IPS-NIHi7 (cell line): Measurements from ENCODE around the gene CIZ1.

Experiments used
- DNase-seq: peaks from one replicate; pipeline ENCODE4 v3.0.0; 2012; ENCODE audit warnings: mixed read lengths; ENCODE audit errors: extremely low spot score

CIZ1 gene

GRCh38 chr9:128213746-128214497 is 22.6 kb upstream of the CIZ1 start:
- no peak for DNase-seq

DNA sequence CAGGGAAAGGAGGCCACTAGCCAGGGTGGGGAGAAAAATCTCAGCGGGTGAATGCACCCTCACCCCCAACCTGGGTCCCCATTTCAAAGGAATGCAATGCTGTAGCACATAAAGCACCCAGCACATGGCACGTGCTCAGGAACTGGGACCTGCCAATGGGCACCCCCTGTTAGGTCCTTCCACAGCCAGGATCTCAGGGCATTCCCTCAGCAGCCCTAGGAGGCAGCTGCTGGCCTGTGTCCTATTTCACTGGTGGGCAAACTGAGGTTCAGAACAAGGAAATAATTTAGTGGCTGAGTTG is 20.6 kb upstream of the CIZ1 start:
- DNase-seq = no peak

- DNase-seq = no peak
These were observed 20.0 kb upstream of the CIZ1 start for GRCh38 chr9:128211186-128211980.

DNA sequence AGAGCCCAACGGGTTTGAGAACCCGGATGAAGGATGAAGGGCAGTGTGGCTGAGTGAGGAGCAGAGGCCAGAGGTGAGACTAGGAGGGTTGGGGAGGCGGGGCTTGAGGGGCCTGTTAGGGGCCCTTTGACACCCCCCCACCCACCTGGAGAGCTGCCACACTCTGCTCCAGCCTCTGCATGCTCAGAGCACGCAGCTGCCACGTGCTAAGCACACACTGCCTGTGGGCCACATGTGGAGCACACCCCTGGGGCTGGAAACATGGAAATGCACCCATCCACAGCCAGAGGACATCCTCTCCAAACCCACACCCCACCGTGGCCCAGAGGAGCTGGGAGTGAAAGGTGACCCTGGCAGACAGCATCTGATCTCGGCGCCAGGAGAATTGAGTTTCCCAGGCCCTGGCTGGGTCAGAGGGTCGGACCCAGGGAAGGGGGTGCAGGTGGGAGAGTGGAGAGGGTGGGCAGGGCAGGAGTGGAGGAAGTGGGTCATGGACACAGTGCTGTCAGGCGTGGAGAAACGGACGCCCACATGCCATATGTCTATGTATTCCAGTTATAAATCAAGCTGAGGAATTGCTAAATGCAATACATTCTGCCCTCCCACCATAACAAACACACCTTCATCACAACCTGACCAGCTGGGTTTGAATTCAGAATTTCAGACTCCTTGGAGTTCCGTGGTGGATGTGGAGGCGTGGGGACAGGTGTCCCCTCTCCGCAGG is 17.7 kb upstream of the CIZ1 start:
- DNase-seq = no peak

- DNase-seq = no peak
These were observed 17.0 kb upstream of the CIZ1 start for GRCh38 chr9:128208386-128208785.

DNA sequence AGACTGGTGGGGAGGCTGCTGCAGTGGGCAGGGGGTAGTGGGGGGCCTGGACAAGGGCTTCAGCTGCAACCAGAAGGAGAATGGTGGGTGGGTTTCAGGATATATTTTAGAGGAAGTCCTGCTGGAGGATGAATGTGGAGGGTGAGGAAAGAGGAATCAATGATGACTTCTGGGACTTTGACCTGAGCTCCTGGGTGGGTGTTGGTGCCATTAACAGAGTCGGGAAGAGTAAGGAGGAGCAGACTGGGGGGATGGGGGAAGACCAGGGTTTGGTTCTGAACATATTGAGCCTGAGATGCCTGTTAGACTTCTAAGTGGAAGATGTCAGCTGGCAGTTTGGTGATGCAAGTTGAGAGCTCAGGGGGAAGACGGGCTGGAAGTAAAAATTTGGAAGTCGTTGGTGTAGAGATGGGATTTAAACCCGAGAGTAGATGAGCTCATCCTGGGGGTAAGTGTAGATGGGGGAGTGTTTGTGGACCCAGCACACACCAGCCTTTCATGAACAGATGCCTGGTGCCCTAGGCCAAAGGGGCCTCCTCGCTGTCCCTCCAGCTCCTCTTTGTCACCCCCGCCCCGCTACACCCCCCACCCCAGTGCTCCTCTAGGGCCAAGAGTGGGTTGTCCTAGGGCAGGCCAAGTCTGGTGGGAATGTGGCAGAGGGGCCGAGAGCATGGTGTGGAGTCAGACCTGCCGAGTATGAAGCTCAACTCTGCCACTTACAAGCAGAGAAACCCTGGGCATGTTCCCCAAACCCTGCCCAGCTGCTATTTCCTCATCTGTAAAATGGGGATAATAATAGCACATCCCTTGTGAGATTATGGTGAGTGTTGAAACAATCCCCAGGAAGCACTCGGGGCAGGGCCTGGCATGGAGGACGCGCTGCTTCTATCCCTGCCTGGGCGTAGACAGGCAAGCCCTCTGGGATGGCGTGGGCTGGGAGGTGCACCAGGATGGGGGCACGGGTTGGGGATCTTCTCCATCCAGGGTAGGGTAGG is 15.8 kb upstream of the CIZ1 start:
- DNase-seq = no peak

DNA sequence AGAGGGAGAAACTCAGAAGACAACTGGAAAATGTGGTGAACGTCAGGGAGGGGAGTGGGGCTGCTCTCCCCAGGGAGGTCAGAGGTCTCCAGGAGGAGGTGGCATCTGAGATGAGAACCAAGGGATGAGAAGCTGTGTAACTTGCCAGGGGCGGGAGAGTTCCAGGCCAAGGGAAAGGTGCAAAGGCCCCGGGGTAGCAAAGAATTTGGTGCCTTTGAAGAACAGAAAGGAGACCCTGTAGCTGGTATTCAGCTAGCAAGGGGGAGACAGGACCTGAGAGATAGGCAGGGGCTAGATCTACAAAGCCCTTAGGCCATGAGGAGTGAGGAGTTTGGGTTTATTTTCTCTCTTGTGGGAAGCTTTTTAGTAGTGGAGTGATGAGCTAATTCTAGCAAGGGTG is 15.1 kb upstream of the CIZ1 start:
- no peak for DNase-seq

DNA sequence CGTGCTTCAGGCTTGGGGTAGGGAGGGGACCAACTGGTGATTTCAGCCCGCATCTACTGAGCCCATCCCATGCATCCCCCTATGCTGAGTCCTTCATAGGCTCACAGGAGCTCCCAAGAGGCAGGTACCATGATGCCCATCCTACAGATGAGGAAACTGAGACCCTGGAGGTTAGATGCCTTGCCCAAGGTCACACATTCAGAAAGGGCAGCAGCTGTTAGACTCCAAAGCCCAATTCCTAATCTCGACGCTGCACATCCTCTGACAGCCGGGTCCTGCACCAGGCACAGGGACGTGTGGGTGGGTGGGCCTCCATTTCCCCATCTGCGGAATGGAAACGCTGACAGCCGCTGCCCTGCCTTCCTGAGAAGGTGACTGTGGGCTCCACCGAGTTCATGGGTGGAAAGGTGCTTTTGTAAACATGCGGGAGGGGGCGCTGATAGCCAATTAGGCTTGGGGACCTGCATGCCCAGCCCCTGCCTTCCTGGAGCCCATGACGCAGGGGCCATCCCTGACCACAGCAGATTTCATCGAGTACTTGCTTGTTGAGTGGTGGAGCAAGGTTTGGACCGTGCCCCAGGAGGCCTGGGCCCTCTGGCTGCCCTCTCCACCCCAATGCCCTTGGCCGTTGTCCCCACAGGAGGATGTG is 14.0 kb upstream of the CIZ1 start:
- DNase-seq = no peak

GRCh38 chr9:128204858-128205257 is 13.5 kb upstream of the CIZ1 start:
- no peak for DNase-seq

- peak; percentile 69 for DNase-seq
These were observed 12.6 kb upstream of the CIZ1 start for GRCh38 chr9:128203707-128204551.

GRCh38 chr9:128203024-128203706 is 11.8 kb upstream of the CIZ1 start, which contains the start of gene DNM1:
Gene DNM1, plus strand, starts transcription at chr9:128203379. Its CDS starts 92 bp downstream, at chr9:128203471.
- peak; percentile 96 for DNase-seq

GRCh38 chr9:128202648-128203023 is 11.3 kb upstream of the CIZ1 start:
- no peak for DNase-seq

GRCh38 chr9:128201441-128202369 is 10.3 kb upstream of the CIZ1 start:
- no peak for DNase-seq

- DNase-seq = no peak
These were observed 2.2 kb upstream of the CIZ1 start for GRCh38 chr9:128193469-128194096.

GRCh38 chr9:128192601-128193371 is 1.4 kb upstream of the CIZ1 start:
- DNase-seq = peak; percentile 66

DNA sequence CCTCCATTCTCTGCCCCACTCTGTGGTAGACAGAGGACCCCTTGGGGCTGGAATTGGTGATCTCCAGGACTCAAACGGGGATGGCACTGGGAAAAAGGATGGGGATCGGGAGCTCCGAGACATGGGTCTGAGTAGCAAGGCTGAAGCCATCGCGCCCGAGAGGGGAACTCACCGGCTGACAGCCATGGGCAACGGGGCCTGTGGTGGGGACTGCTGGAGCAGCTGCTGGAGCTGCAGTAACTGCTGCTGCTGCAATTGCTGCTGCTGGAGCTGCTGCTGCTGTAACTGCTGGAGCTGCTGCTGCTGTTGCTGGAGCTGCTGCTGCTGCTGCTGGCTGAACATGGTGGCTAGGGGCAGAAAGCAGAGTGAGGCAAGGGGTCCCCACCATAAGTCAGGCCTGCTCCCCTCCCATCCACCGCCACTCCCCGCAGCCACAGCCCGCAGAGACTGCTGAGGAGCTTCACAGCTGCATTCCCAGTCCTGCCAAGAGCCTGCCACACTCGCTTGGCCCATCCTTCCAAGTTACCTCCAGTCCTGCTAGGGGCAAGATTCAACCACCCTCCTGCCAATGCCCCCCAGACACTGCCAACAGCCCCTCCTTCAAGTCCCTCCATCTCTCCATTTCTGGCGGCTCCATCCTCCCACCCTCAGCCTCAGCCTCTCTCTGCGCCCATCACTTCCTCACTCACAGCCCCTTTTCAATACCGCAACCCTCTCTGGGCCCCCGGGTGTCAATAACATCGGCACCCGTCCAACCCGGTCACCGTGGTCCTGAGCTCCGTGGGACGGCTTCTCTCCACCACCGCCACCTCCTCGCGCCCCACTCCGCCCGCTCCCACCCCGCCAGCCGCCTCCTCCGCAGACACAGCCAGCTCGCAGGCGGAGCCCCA is 611 bp downstream of the CIZ1 start:
- no peak for DNase-seq
